H9 (cell line): ENCODE data around the gene RINT1. TPM values are rescaled to one million over a fixed set of nuclear protein-coding genes. Genes with fewer than 3 reads are reported as not detected.

ENCODE experiments used
- DNase-seq: peaks from one replicate; pipeline ENCODE4 v3.0.0-alpha.2; 2017
- H2AFZ ChIP-seq: one replicate; pipeline ENCODE4 v1.6.1; 2013; ENCODE audit warnings: mild to moderate bottlenecking, low read length, control low read depth, moderate library complexity
- H2AK5ac ChIP-seq: 2 replicates; pipeline ENCODE4 v1.6.1; 2013; ENCODE audit warnings: low read length, control low read depth, mixed read lengths; ENCODE audit not compliant: insufficient read length
- H2BK120ac ChIP-seq: one replicate; pipeline ENCODE4 v1.6.1; 2013; ENCODE audit warnings: low read depth, mild to moderate bottlenecking, low read length, control low read depth, inconsistent platforms; ENCODE audit not compliant: poor library complexity, severe bottlenecking
- H2BK12ac ChIP-seq: 2 replicates; pipeline ENCODE4 v1.6.1; 2013; ENCODE audit warnings: low read length, control low read depth, mixed read lengths, low read depth; ENCODE audit not compliant: insufficient read length
- H2BK15ac ChIP-seq: 2 replicates; pipeline ENCODE4 v1.6.1; 2013; ENCODE audit warnings: low read depth, low read length, control low read depth
- H2BK20ac ChIP-seq: one replicate; pipeline ENCODE4 v1.6.1; 2013; ENCODE audit warnings: low read depth, mild to moderate bottlenecking, low read length, control low read depth, inconsistent platforms; ENCODE audit not compliant: poor library complexity, severe bottlenecking
- H2BK5ac ChIP-seq: 2 replicates; pipeline ENCODE4 v1.6.1; 2013; ENCODE audit warnings: low read length, control low read depth, mixed read lengths; ENCODE audit not compliant: insufficient read length
- H3K14ac ChIP-seq: 2 replicates; pipeline ENCODE4 v1.6.1; 2013; ENCODE audit warnings: low read length, control low read depth; ENCODE audit not compliant: insufficient read depth
- H3K18ac ChIP-seq: 2 replicates; pipeline ENCODE4 v1.6.1; 2013; ENCODE audit warnings: low read depth, mild to moderate bottlenecking, mixed read lengths, low read length, control low read depth; ENCODE audit not compliant: insufficient read length
- H3K23ac ChIP-seq: 2 replicates; pipeline ENCODE4 v1.6.1; 2013; ENCODE audit warnings: low read length, control low read depth, mixed read lengths, low read depth; ENCODE audit not compliant: insufficient read length
- H3K23me2 ChIP-seq: 2 replicates; pipeline ENCODE4 v1.6.1; 2013; ENCODE audit warnings: low read depth, mild to moderate bottlenecking, mixed read lengths, low read length, control low read depth; ENCODE audit not compliant: insufficient read length, poor library complexity, severe bottlenecking
- H3K27ac ChIP-seq: 2 replicates; pipeline ENCODE4 v1.5.1; 2013; ENCODE audit warnings: low read length, control low read depth, mixed read lengths, low read depth; ENCODE audit not compliant: insufficient read length
- H3K27me3 ChIP-seq: 2 replicates; pipeline ENCODE4 v1.6.1; 2013; ENCODE audit warnings: low read length, control low read depth, inconsistent platforms; ENCODE audit not compliant: insufficient read depth
- H3K4ac ChIP-seq: 2 replicates; pipeline ENCODE4 v1.6.1; 2013; ENCODE audit warnings: low read depth, mild to moderate bottlenecking, control low read depth, inconsistent platforms, low read length, moderate library complexity
- H3K4me1 ChIP-seq: 2 replicates; pipeline ENCODE4 v1.6.1; 2013; ENCODE audit warnings: low read length, control low read depth, inconsistent platforms; ENCODE audit not compliant: insufficient read depth
- H3K4me2 ChIP-seq: 2 replicates; pipeline ENCODE4 v1.6.1; 2013; ENCODE audit warnings: low read length, control low read depth, mixed read lengths; ENCODE audit not compliant: insufficient read length, insufficient read depth
- H3K56ac ChIP-seq: 2 replicates; pipeline ENCODE4 v1.6.1; 2013; ENCODE audit warnings: low read depth, mild to moderate bottlenecking, mixed read lengths, low read length, control low read depth; ENCODE audit not compliant: insufficient read length
- H3K79me1 ChIP-seq: 2 replicates; pipeline ENCODE4 v1.6.1; 2013; ENCODE audit warnings: low read depth, mild to moderate bottlenecking, moderate library complexity, low read length, control low read depth, inconsistent platforms; ENCODE audit not compliant: insufficient read depth, poor library complexity, severe bottlenecking
- H3K79me2 ChIP-seq: 2 replicates; pipeline ENCODE4 v1.6.1; 2013; ENCODE audit warnings: low read length, control low read depth, inconsistent platforms; ENCODE audit not compliant: insufficient read depth
- H3K9ac ChIP-seq: 2 replicates; pipeline ENCODE4 v1.6.1; 2013; ENCODE audit warnings: low read length, control low read depth, mixed read lengths; ENCODE audit not compliant: insufficient read length; ENCODE audit errors: extremely low read depth
- H3K9me3 ChIP-seq: one replicate; pipeline ENCODE4 v1.6.1; 2013; ENCODE audit warnings: low read depth, low read length, inconsistent platforms; ENCODE audit not compliant: control insufficient read depth
- H3T11ph ChIP-seq: one replicate; pipeline ENCODE4 v1.6.1; 2013; ENCODE audit warnings: mild to moderate bottlenecking, low read length, control low read depth, inconsistent platforms
- H4K20me1 ChIP-seq: one replicate; pipeline ENCODE4 v1.6.1; 2013; ENCODE audit not compliant: control insufficient read depth, insufficient read length, insufficient read depth
- H4K5ac ChIP-seq: 2 replicates; pipeline ENCODE4 v1.6.1; 2013; ENCODE audit warnings: low read depth, mild to moderate bottlenecking, mixed read lengths, low read length, control low read depth; ENCODE audit not compliant: insufficient read length
- H4K8ac ChIP-seq: replicated peaks from 2 replicates; pipeline ENCODE4 v1.6.1; 2013; ENCODE audit warnings: low read length, control low read depth, mixed read lengths, low read depth; ENCODE audit not compliant: insufficient read length
- H4K91ac ChIP-seq: 2 replicates; pipeline ENCODE4 v1.6.1; 2013; ENCODE audit warnings: low read depth, mild to moderate bottlenecking, moderate library complexity, mixed read lengths, low read length, control low read depth; ENCODE audit not compliant: insufficient read length
- H3K27ac Mint-ChIP-seq, 3 experiments: 2 replicates in 2 of 3; 3 replicates in 1 of 3; pipeline ENCODE4 v1.8.0; 2020 to 2021; ENCODE audit warnings: mixed read lengths in 3 of 3, mild to moderate bottlenecking in 1 of 3, moderate library complexity in 1 of 3
- H3K27me3 Mint-ChIP-seq: 2 replicates; pipeline ENCODE4 v1.8.0; 2021; ENCODE audit warnings: low read depth, mild to moderate bottlenecking, moderate library complexity, mixed read lengths
- H3K36me3 Mint-ChIP-seq, 3 experiments: 2 replicates in 2 of 3; 3 replicates in 1 of 3; pipeline ENCODE4 v1.8.0; 2020 to 2021; ENCODE audit warnings: low read depth in 3 of 3, mixed read lengths in 3 of 3; ENCODE audit not compliant: insufficient read depth in 1 of 3
- H3K4me1 Mint-ChIP-seq, 2 experiments: 2 replicates each; pipeline ENCODE4 v1.8.0; 2020; ENCODE audit warnings: mixed read lengths in 2 of 2
- H3K4me3 Mint-ChIP-seq, 2 experiments: 2 replicates in 1 of 2; 3 replicates in 1 of 2; pipeline ENCODE4 v1.8.0; 2020 to 2021; ENCODE audit warnings: mild to moderate bottlenecking in 2 of 2, mixed read lengths in 2 of 2, moderate library complexity in 1 of 2
- H3K9me3 Mint-ChIP-seq, 2 experiments: 2 replicates in 1 of 2; 3 replicates in 1 of 2; pipeline ENCODE4 v1.8.0; 2020; ENCODE audit warnings: mild to moderate bottlenecking in 2 of 2, mixed read lengths in 2 of 2, moderate library complexity in 1 of 2
- WGBS: extraction: QIAGEN DNeasy Blood & Tissue Kit; methylation state at CpG from one replicate; pipeline ENCODE4 v1.1.7; 2013; ENCODE audit warnings: missing lambda C conversion rate, low lambda C conversion rate, mixed read lengths; ENCODE audit not compliant: insufficient read length; ENCODE audit errors: extremely low coverage; 5-methylcytosine and 5-hydroxymethylcytosine counted together
- total RNA-seq: library from RNA; stranded (reverse); gene quantifications from 2 replicates; pipeline ENCODE4 v1.2.1, GENCODE V29; 2021
- TF ChIP-seq, protein P1 (sequence below): fragments of 200-600 bp; sonication (generic); conservative IDR thresholded peaks from 3 replicates; pipeline ENCODE4 v1.8.0; 2021; ENCODE audit warnings: antibody characterized with exemption, mild to moderate bottlenecking

RINT1 gene
- total RNA-seq, 1 experiment from 2014 or later = 21.5 TPM

DNA sequence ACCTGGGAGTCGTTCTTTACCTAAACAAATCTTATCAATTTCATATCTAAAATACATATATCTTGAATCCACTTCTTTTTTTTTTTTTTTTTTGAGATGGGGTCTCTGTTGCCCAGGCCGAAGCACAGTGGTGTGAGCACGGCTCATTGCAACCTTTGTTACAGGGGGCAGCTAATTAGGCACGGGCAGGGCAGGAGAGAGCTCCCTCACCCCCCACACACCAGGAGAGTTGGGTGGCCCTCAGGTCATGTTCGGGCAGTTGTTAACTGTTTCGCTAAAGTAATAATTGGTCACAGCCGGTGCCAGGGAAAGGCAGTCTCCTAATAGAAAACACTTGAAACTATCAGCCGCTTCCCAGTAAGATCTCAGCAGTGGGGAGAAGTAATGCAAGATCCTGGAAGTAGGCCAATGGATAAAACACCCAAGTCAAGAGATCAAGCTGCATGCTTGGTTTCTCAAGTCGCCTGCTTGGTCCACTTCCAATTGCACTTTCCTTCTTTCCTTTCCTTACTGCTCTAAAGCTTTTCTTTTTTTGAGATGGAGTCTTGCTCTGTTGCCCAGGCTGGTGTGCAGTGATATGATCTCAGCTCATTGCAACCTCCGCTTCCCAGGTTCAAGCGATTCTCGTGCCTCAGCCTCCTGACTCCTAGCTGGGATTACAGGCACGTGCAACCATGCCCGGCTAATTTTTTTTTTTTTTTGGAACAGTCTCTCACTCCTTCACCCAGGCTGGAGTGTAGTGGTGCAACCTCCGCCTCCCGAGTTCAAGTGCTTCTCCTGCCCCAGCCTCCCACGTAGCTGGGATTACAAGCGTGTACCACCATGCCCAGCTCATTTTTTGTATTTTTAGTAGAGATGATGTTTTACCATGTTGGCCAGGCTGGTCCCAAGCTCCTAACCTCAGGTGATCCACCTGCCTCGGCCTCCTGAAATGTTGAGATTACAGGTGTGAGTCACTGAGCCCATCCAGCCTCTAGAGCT lies 70.6 kb downstream of the RINT1 start:
- Mint-ChIP-seq H3K9me3 (no peaks in the 10 kb centered on the region), H3K27me3 (no peaks in the 10 kb centered on the region), H3K4me3 (no peak overlapping the region), H3K4me1 (peaks cover 22 to 26% of the 10 kb centered on the region in 2 experiments), H3K36me3 (peaks cover 3% of the 10 kb centered on the region in 3 experiments; a peak in 4 of 7 replicates), H3K27ac (no peak overlapping the region; a peak in 2 of 7 replicates)
- Histone ChIP-seq H4K8ac (no peak overlapping the region), H2AK5ac (no peak overlapping the region), H3K56ac (no peak overlapping the region), H2BK12ac (no peak overlapping the region), H3K27me3 (no peaks in the 10 kb centered on the region), H4K91ac (no peak overlapping the region), H3K18ac (no peak overlapping the region), H3K4ac (no peak overlapping the region), H3K23me2 (no peaks in the 10 kb centered on the region), H3K9me3 (no peaks in the 10 kb centered on the region), H3K14ac (no peak overlapping the region), H3K79me2 (no peaks in the 10 kb centered on the region), H3K79me1 (no peaks in the 10 kb centered on the region), H3K4me2 (no peak overlapping the region), H4K5ac (no peak overlapping the region), H3K27ac (no peak overlapping the region), H2AFZ (no peak overlapping the region), H3K4me1 (peaks cover 4% of the 10 kb centered on the region; the same call in 1 of the 2 replicates), H2BK5ac (no peak overlapping the region), H3T11ph (no peak overlapping the region), H4K20me1 (no peaks in the 10 kb centered on the region), H3K23ac (no peak overlapping the region), H2BK20ac (no peak overlapping the region), H2BK15ac (no peak overlapping the region), H3K9ac (no peak overlapping the region), H2BK120ac (no peak overlapping the region)
- no peak for DNase-seq
- WGBS = 100% methylated on average over 1 of the region's 19 CpGs
- TF ChIP-seq, protein P1, sequence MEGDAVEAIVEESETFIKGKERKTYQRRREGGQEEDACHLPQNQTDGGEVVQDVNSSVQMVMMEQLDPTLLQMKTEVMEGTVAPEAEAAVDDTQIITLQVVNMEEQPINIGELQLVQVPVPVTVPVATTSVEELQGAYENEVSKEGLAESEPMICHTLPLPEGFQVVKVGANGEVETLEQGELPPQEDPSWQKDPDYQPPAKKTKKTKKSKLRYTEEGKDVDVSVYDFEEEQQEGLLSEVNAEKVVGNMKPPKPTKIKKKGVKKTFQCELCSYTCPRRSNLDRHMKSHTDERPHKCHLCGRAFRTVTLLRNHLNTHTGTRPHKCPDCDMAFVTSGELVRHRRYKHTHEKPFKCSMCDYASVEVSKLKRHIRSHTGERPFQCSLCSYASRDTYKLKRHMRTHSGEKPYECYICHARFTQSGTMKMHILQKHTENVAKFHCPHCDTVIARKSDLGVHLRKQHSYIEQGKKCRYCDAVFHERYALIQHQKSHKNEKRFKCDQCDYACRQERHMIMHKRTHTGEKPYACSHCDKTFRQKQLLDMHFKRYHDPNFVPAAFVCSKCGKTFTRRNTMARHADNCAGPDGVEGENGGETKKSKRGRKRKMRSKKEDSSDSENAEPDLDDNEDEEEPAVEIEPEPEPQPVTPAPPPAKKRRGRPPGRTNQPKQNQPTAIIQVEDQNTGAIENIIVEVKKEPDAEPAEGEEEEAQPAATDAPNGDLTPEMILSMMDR = no peak
